GM20431 (cell line): Measurements from ENCODE around the gene SLC39A11.
"Not testable (repeated sequence)": the region's sequence is repeated elsewhere in the genome, so short reads cannot be mapped to it uniquely, and the experiment has no call there.

ENCODE experiments used
- in situ Hi-C: fragments of 300-500 bp; cut with MseI, MboI; formaldehyde crosslinking; loops from one replicate; pipeline ENCODE4 v1.15.0; 2020; ENCODE audit warnings: low sequenced_read_pairs; ENCODE audit not compliant: unreplicated experiment

The SLC39A11 gene

GRCh38 chr17:72661945-72662826 is 430.3 kb downstream of the SLC39A11 start:
- in situ Hi-C loops, result no loop called here

DNA sequence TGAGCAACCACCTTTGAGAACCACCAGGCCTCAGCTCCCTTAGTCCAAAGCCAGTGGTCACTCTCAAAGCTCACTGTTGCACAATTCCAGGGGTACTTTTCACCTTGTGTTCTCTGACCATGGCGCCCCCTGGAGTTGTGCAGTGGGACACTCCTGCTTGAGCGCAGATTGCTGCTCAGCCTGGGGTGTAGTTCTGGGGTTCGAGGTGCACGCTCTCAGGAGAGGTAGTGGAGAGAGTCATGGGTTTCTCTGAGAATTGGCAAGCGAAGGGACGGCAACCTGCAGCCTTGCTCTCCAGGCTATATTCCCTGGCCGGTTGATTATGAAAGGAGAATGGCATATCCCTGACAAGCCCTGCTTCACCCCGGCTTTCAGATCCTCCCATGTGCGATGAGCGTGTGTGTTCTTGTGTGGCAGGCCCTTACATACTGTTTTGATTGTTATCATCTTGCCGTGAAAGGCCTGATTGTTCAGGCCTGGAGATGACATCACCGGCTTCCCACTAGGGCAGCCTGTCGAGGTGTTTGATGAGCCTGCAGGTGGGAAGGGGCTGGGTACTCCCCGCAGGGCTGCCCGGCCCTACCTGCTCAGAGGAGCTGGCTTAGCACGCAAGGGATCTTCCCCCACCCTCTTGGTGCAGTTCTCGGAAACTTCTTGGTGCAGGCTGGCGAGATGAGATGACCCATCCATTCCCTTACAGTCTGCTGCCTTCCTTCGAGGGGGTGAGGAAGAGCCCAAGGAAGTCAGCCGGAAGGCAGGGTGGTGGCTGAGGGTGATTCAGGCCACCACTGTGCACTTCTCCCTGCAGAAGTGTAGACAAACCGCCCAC is 431.2 kb downstream of the SLC39A11 start:
- in situ Hi-C loops, result no loop called here

DNA sequence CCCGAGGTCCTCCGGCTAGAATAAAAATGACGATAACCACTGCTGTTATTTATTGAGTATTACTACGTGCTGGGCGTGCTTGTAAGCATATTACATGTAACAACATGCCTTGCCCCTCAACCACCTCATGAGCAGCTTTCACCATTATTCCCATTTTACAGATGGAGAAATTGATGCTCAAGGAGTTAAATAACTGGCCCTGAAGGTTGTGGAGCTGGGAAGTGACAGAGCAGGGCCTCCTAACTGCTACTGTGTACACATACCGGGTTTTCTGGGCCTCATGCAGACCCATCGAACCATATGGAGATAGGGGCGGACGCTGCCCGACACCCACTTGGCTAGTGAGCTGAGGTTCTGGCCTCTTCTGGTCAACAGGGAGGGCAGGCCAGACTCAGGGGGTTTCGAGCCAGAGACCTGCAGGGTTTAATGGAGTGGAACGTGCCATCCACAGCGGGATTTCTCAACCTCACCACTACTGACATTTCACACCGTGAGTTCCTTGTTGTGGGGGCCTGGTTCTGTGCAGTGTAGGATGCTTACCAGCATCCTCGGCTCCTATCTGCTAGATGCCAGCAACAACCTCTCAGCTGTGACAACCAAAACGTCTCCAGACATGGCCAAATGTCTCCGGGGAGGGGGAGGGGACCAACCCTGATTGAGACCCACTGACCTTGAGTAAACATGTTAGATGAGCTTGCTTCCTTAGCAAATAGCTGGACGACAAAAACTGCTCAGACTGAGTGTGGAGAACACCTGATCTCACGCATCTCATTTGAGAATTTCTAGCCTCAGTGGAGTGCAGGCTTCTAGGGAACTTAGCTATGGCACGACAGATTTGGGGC is 432.0 kb downstream of the SLC39A11 start:
- in situ Hi-C loops, result no loop called here

DNA sequence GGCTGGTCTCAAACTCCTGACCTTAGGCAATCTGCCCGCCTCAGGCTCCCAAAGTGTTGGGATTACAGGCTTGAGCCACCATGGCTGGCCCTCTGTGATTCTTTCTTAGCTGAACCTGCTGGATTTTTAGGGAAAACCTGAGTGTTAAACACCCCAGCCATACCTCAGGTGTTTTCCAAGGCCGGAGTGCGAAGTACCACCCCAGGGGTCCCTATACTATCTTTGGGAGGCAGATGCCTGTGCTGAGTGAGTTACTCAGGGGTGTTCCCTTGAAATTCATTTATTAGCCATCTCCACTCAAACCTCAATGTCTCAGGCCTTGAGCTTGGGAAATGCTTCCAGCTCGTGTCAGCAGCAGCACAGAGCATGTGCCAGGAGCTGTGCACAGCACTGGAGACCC is 432.7 kb downstream of the SLC39A11 start:
- in situ Hi-C loops, result no loop called here

- in situ Hi-C loops, result no loop called here
Observed at GRCh38 chr17:72658675-72659074, 433.8 kb downstream of the SLC39A11 start.

DNA sequence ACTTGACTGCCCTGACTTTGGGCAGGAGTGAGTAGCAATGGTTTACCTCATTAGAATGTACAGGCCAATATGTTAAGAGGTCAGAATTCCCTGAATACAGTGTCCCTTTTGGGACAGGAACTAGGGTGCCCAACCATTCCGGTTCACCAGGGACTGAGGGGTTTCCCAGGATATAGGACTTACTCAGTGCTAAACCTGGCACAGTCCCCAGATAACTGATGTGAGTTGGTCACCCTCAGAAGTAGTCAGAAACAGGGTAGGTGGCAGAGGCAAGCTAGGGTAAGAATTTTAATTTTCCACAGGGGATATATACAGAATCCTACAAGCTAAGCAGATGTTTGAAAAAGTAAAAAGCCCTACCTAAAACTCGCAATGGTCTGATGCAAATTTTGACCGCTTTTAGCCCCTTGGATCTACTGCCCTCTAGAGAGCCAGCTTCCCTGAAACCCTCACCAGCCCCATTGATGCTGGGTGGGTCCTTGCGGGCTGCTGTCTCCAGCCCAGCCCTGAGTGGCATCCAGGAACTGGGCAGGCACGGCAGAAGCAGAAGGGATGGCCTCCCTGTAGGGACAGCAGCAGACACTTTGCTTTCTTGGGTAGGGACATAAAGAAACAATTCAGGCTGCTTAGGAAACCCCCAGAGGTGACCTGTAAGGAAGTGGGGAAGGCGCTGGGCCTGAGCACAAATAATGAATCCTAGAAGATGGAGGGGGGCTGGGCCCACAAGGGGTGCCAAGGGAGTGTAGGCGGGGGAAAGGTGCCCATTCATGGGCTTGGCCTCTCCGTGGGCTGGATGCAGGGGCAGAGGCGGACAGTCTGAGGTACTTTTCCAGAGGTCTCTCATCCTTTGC is 434.8 kb downstream of the SLC39A11 start:
- in situ Hi-C loops, result no loop called here

GRCh38 chr17:72656130-72656763 is 436.2 kb downstream of the SLC39A11 start:
- in situ Hi-C loops, result no loop called here

GRCh38 chr17:72654706-72655105 is 437.8 kb downstream of the SLC39A11 start:
- in situ Hi-C loops, result no loop called here

DNA sequence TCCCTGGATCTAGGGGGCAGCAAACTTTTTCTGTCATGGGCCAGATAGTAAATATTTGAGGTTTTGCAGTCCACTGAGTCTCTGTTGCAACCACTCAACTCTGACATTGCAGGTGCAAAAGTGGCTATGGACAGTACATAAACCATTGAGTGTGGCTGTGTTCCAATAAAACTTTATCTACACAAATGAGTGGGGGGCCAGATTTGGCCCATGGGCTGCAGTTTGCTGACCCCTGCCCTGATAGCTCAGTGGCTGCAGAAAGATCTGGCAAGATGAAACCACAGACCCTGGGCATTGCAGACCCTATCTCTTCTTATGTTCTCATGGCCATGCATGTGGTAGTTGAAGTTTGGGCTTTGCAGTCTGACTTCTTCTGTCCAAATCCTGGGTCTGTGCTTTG is 440.5 kb downstream of the SLC39A11 start:
- in situ Hi-C loops, result no loop called here

DNA sequence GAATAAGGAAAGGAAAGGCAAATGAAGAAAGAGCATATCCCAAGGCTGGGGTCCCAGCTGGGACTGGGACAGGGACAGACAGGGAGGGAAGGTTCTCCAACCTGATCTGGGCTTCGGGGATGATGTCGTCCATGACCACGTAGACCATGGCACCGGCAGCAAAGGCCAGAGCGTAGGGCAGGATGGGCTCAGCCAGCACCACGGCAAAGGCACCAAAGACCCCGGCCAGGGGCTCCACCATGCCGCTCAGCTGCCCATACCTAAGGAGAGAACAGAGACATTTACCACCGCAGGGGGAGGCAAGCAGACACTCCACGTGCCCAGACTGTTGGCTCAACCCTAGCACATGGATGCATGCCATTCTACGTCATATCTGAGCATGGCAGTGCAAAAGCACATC is 443.8 kb downstream of the SLC39A11 start:
- in situ Hi-C loops, result no loop called here

- in situ Hi-C loops, result no loop called here
Observed at GRCh38 chr17:72646176-72646575, 446.3 kb downstream of the SLC39A11 start.

DNA sequence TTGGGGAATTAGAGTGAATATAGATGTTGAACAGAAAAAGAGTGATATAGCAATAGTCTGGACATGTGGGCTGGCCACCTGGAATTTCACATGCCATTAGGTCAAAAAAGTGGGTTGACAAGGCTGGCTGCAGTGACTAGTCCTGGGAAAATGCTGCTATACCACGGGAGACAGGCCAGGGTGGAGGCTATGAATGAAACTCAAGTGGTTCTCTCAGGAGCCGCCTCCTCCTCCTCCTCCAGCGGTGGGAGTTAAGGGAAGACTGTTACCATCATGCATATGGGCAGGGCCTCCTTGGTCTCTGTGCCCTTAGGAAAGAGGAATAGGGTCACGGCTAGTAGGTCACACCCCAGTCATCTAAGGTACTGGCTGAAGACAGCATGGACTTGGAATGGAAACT is 448.0 kb downstream of the SLC39A11 start:
- in situ Hi-C loops, result no loop called here

DNA sequence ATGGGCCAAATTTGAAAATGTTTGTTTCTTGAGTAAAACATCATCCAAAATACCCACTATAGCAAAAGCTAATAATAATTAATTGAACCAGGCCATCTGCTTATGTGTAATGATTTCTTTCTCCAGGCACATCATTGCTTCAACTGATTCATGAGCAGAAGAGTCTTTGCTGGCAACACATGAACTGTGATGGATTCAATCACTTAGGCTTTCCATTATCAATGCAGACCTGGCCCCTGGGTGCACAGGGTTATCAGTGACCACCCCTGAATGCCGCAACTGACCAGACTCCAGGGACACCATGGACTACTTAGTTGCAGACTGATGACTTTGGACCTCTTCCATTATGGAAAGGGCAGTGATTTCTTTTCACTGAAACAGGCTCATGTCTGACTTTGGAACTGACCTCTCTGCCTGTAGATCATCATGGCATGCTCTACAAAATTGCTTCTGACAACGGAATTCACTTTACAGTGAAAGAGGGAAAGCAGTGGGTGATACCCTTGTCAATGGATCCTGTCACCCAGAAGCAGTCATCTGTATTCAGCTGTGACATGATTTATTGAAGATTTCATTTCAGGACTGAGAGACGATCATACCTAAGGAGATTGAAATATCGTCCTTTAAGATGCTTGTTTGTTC is 448.8 kb downstream of the SLC39A11 start:
- in situ Hi-C loops, result no loop called here

DNA sequence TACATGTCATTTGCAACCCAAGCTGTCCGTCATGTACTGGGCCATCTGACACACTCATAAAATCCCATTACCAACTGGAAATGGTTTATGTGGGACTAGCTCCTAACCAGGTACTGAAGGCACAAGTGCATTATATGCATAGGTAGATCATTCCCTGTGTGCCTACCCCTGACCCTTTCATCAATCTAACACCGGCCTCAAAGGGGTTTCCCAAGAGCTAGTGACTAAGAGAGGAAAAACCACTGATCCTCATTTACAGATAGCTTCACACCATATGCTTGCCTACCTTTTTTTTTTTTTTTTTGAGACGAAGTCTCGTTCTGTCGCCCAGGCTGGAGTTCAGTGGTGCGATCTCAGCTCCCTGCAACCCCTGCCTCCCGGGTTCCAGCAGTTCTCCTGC is 449.8 kb downstream of the SLC39A11 start:
- in situ Hi-C loops, result no loop called here

GRCh38 chr17:72640415-72641165 is 451.9 kb downstream of the SLC39A11 start:
- in situ Hi-C loops, result no loop called here

DNA sequence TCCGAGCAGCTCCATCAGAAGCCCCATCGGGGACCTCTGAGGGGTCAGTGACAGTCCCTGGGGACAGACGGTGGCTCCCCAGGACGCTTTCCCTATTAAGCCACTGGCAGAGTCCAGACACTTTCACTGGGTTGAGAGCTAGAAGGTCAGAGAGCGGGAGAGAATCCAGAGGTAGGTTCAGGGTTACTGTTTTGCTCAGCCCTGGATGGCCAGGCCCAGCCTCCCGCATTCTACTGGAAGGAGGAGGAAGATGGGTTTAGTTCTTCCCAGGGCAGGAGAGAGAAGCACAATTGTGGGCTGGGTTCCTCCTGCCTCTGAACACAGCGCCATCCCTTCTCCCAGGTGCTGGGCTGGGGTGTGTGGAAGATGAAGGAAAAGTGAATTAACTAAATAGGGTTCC is 452.8 kb downstream of the SLC39A11 start:
- in situ Hi-C loops, result no loop called here

DNA sequence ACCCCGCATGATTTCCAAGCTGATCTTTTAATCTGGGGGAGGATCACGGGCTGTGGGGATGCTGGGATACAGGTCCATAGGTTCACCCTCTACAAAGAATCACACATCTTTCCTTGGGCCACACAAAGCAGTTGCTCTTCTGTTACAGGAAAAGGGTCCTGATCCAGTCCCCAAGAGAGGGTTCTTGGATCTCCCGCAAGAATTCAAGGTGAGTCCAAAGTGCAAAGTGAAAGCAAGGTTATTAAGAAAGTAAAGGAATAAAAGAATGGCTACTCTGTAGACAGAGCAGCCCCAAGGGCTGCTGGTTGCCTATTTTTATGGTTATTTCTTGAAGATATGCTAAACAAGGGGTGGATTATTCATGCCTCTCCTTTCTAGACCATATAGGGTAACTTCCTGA is 453.6 kb downstream of the SLC39A11 start:
- in situ Hi-C loops, result not testable (repeated sequence)
